GM19099 (cell line): ENCODE results near the gene LKAAEAR1.
A peak's percentile ranks its signal among the peaks of the same experiment; 100 is the strongest.

Experiments
- POLR2A ChIP-seq: IDR thresholded peaks from 3 replicates; pipeline ENCODE4 v1.6.1; 2011; ENCODE audit warnings: low read depth; ENCODE audit not compliant: insufficient read length; ENCODE audit errors: extremely low read depth

Gene LKAAEAR1

DNA sequence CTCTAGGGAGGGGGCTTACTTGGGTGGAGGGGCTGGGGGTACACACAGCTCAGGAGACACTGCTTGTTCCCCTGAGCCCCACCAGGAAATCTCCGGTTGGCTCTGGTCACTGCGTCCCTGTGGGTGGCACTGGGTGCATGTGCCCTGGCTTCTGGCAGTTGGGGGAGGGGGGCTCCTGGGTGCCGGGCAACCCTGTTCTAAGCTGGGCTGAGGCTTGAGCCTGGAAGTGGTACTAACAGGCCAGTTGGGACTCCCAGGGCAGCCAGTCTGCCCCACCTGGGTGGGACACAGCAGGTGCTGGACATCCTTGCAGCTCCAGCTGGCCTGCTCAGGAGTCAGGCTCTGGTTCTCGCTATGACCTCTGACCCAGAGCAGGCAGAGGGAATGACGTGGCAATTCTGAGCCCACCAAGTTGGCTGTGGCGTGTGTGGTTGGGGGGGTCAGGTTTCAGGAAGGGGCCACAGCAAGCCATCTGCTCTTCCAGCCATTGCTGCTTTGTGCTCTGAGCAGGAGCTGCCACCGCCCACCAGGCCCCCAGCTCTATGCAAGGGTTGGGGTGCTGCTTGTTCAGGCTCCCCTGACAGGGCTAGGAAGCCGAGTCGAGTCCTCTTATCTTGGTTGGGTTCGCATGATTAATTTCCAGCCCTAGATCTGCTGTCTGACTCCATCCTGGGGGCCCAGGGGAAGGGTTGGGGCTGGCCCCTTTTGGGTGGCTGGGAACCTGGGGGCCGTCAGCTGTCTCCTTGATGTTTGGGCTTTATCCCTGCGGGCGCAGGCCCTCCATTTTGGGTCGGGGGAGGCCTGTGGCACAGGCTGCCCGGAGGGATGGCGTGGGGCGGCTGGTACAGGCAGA lies 47.6 kb downstream of the LKAAEAR1 start:
- TF ChIP-seq POLR2A, result no peak

DNA sequence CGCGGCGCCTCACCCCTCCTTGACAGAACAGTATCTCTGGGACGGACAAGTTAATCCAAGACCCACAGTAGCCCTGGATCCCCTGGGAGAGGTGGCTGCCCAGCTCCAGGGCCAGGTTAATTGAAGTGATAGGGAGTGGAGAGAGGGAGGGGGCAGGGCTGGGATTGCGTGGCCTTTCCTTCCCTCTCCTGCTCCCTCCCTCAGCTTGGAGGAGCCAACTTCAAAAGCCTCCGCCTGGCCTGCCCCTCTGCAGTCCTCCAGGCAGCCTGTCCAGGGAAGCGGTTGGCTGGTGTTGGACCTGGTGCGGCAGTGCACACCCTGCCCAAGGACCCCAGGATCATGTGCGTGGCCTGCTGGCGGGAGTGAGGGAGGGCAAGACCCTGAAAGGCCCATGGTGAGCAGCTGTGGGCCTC lies 48.3 kb downstream of the LKAAEAR1 start, which contains the start of gene C20orf204:
Gene C20orf204, plus strand, starts transcription at position 250 of the 413 bp plus-strand sequence. Its CDS starts 142 bp downstream, at position 392.
- TF ChIP-seq POLR2A, result peak; percentile 0

DNA sequence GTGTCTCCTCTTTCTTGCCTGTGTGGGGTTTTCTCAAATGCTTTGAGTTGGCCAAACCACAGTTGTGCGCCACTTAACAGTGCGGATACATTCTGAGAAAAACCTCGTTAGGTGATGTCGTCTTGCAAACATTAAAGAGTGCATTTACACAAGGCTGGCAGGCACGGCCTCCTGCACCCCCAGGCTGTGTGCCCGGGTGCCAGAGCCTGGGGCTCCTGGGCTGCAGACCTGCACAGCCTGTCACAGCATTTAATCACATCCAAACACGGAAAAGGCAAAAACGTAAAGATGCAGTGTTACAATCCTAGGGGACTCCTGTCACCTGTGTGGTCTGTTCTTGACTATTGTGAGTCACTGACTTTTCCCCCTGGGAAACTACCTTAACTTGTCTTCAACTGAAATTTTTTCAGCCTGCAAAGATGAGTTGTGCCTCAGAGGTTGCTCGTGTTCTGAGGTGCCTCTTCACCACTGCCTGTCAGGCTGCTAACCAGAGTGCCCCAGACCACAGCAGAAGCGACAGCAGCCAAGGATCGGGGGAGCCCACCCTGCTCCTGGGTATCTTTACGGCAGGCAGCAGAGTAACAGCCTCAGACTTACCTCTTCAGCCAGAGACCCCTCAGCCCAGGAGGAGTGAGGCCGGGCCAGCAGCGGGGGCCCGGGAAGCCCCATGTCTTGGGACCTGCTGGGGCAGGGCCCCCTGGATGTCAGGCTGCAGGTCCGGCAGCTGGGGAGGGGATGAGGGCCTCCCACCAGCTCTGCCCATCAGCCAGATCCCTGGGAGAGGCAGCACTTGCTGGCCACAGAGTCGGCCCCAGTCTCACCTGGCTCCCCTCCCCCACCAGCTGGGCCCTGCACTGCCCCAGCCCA lies 48.9 kb downstream of the LKAAEAR1 start:
- no peak for TF ChIP-seq POLR2A

DNA sequence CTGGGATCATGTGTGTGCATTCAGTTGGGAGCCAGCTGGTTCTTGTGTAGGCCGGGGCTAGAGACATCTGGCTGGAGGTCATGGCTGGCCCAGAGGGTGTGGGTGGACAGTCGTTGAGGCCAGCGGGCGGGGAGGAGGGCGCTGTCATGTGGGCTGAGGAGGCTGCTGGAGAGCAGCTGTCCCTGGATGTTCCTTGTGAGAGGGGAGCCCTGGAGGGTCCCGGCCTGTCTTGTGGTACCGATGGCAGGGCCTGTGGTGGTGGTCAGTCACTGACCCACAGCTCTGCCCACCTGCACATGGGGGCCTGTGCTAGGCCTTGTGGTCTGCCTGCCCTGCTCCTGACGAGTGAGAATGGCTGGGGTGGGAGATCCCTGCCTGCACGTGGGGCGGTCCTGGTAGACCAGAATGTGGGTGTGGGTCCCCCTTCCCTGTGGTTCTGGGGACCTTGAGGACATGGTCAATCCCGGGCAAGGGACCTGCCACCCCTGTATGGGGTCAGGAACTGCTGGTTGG lies 50.2 kb downstream of the LKAAEAR1 start:
- no peak for TF ChIP-seq POLR2A
